LNCaP clone FGC (cell line): ENCODE results near the gene NMT1.

Experiments
- DNase-seq: peaks from one replicate; pipeline ENCODE4 v3.0.0-alpha.2; 2011; ENCODE audit warnings: low read depth
- H3K4me3 ChIP-seq: 2 replicates; pipeline ENCODE4 v1.5.1; 2011; ENCODE audit warnings: mild to moderate bottlenecking, low read depth, low read length, control low read depth
- CTCF ChIP-seq: IDR thresholded peaks from 2 replicates; pipeline ENCODE4 v1.5.1; 2012; ENCODE audit warnings: mild to moderate bottlenecking; ENCODE audit not compliant: control insufficient read depth, insufficient read depth; ENCODE audit errors: extremely low read depth

Gene NMT1

GRCh38 chr17:45060797-45061605 lies at the start of gene NMT1:
NMT1 (plus strand) TSS chr17:45061317; CDS start chr17:45061330, 13 bp downstream.
- TF ChIP-seq CTCF = no peak
- DNase-seq = peak; percentile 98
- peak within 1 kb of the TSS; percentile 94 for H3K4me3 ChIP-seq

GRCh38 chr17:45011767-45012166 lies 49.4 kb upstream of the NMT1 start:
- no peak for TF ChIP-seq CTCF
- no peak overlapping the region for H3K4me3 ChIP-seq
- no peak for DNase-seq

GRCh38 chr17:45013021-45013997 lies 47.8 kb upstream of the NMT1 start:
- no peak for DNase-seq
- H3K4me3 ChIP-seq = no peak overlapping the region
- TF ChIP-seq CTCF = no peak

GRCh38 chr17:45016237-45016636 lies 44.9 kb upstream of the NMT1 start:
- H3K4me3 ChIP-seq = no peak overlapping the region
- no peak for DNase-seq
- TF ChIP-seq CTCF = no peak

GRCh38 chr17:45016823-45017222 lies 44.3 kb upstream of the NMT1 start:
- no peak for DNase-seq
- no peak overlapping the region for H3K4me3 ChIP-seq
- peak; percentile 52 for TF ChIP-seq CTCF

- no peak for DNase-seq
- peak overlapping the region; percentile 45 for H3K4me3 ChIP-seq
- no peak for TF ChIP-seq CTCF
Observed at GRCh38 chr17:45018514-45018847, 42.6 kb upstream of the NMT1 start.
